KMS-11 (cell line): Measurements from ENCODE around the gene SLC6A1.

Experiments
- H2AFZ ChIP-seq: fragments of 200-600 bp; sonication (generic); 2 replicates; pipeline ENCODE4 v1.6.1; 2016; ENCODE audit warnings: antibody characterized with exemption, mixed run types, low read depth
- H3K27ac ChIP-seq: fragments of 200-600 bp; sonication (generic); 2 replicates; pipeline ENCODE4 v1.6.1; 2016; ENCODE audit warnings: mild to moderate bottlenecking, mixed run types
- H3K27me3 ChIP-seq: fragments of 200-600 bp; sonication (generic); 2 replicates; pipeline ENCODE4 v1.6.1; 2017; ENCODE audit warnings: mild to moderate bottlenecking, low read depth, mixed run types, moderate library complexity; ENCODE audit not compliant: insufficient read depth
- H3K36me3 ChIP-seq: fragments of 200-600 bp; sonication (generic); 2 replicates; pipeline ENCODE4 v1.6.1; 2017; ENCODE audit warnings: mild to moderate bottlenecking, mixed run types; ENCODE audit not compliant: insufficient read depth
- H3K4me1 ChIP-seq: fragments of 200-600 bp; sonication (generic); 2 replicates; pipeline ENCODE4 v1.6.1; 2016; ENCODE audit warnings: mild to moderate bottlenecking, low read depth, mixed run types; ENCODE audit not compliant: poor library complexity, severe bottlenecking
- H3K4me2 ChIP-seq: fragments of 200-600 bp; sonication (generic); 2 replicates; pipeline ENCODE4 v1.7.0; 2016; ENCODE audit warnings: mild to moderate bottlenecking, mixed run types
- H3K4me3 ChIP-seq: fragments of 200-600 bp; sonication (generic); IDR thresholded peaks from 2 replicates; pipeline ENCODE4 v1.6.1; 2017; ENCODE audit warnings: low read depth, low read length, mixed read lengths; ENCODE audit not compliant: insufficient read depth
- H3K79me2 ChIP-seq: fragments of 200-600 bp; sonication (generic); 2 replicates; pipeline ENCODE4 v1.6.1; 2016; ENCODE audit warnings: low read depth, mixed run types; ENCODE audit not compliant: insufficient read depth
- H3K9ac ChIP-seq: fragments of 200-600 bp; sonication (generic); 2 replicates; pipeline ENCODE4 v1.6.1; 2016; ENCODE audit warnings: mild to moderate bottlenecking, mixed run types
- H4K20me1 ChIP-seq: fragments of 200-600 bp; sonication (generic); 2 replicates; pipeline ENCODE4 v1.6.1; 2016; ENCODE audit warnings: mild to moderate bottlenecking, mixed run types; ENCODE audit not compliant: insufficient read depth
- TF ChIP-seq, protein P1 (sequence below): fragments of 200-600 bp; sonication (generic); conservative IDR thresholded peaks from 2 replicates; pipeline ENCODE4 v1.6.1; 2017; ENCODE audit warnings: low read depth, mild to moderate bottlenecking, antibody characterized with exemption, low read length, moderate library complexity, mixed read lengths

Gene SLC6A1

DNA sequence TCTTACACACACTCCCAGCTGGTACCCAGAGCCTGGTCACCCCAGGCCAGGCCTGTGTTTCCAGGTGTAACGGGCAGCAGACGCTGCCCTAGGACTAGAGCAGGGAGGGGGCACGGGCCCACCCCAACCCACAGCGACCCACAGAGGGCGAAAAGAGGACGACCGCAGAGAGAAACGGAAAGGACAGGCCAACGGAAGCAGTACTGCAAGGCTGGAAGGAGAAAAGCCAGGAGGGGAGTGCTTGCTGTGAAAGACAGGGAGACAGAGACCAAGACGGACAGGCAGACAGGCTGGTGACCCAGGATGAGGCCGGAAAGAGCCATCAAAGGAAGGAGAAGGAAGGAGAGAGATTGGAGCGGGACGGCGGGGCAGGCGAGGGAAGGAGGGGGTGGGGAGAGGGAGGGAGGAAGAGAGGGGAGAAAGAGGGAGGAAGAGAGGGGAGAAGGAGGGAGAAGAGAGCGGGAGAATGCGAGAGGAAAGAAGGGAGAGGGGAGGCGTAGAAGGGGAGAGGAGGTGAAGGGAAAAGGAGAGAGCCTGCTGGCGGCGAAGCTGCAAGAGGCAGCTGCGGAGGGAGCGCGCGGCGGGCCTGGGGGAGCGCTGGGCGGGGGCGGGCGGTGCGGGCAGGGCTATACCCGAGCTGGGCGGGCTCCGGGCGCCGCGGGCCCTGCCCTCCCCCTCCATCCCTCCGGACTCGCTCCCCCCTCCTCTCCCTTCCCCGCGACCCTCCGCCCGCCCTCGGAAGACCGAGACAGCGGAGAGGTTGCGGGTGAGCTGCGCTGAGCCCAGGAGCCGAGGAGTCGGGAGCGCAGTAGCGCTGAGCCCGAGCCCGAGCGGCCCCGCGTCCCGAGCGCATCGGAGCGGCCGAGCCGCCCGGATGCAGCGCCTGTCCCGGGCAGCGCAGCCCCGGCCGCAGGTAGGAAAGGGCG is at the start of gene SLC6A1:
Gene SLC6A1, plus strand, starts transcription at position 732 of the 926 bp plus-strand sequence. CDS start 24,464 bp downstream, outside the sequence.
- no peak within 1 kb of the TSS for H3K4me2 ChIP-seq
- no peaks in the 10 kb centered on the region for H3K27me3 ChIP-seq
- H3K27ac ChIP-seq = no peak within 1 kb of the TSS
- TF ChIP-seq, protein P1, sequence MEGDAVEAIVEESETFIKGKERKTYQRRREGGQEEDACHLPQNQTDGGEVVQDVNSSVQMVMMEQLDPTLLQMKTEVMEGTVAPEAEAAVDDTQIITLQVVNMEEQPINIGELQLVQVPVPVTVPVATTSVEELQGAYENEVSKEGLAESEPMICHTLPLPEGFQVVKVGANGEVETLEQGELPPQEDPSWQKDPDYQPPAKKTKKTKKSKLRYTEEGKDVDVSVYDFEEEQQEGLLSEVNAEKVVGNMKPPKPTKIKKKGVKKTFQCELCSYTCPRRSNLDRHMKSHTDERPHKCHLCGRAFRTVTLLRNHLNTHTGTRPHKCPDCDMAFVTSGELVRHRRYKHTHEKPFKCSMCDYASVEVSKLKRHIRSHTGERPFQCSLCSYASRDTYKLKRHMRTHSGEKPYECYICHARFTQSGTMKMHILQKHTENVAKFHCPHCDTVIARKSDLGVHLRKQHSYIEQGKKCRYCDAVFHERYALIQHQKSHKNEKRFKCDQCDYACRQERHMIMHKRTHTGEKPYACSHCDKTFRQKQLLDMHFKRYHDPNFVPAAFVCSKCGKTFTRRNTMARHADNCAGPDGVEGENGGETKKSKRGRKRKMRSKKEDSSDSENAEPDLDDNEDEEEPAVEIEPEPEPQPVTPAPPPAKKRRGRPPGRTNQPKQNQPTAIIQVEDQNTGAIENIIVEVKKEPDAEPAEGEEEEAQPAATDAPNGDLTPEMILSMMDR = no peak
- H3K4me3 ChIP-seq = no peak within 1 kb of the TSS
- H3K79me2 ChIP-seq = no peaks in the 10 kb centered on the region
- H3K36me3 ChIP-seq = no peaks in the 10 kb centered on the region
- H3K4me1 ChIP-seq = no peaks in the 10 kb centered on the region
- no peak within 1 kb of the TSS for H3K9ac ChIP-seq
- H4K20me1 ChIP-seq = no peaks in the 10 kb centered on the region
- H2AFZ ChIP-seq = no peak within 1 kb of the TSS

DNA sequence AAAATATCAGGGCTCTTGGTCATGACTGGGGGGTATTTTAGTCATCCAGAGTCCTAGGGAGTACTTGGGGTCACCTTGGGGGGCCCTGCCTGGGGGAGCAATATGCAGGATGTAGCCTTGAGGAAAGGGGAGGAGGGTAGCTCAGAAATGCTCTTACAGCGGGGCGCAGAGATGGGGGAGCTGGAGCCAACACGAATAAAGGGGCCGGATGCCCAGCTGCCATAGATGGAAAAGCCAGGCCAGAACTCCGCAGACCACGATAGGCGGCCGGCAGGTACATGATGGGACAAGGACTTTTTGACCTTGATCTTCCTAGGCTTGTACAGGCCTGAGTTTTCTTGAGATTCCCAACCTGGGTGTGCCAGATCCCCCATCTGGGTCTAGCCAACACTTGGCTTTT is 47.7 kb upstream of the SLC6A1 start:
- H3K4me3 ChIP-seq = no peak overlapping the region
- H3K27ac ChIP-seq = no peak overlapping the region
- no peak overlapping the region for H2AFZ ChIP-seq
- no peak overlapping the region for H3K4me2 ChIP-seq
- no peaks in the 10 kb centered on the region for H3K4me1 ChIP-seq
- H3K36me3 ChIP-seq = no peaks in the 10 kb centered on the region
- H3K9ac ChIP-seq = no peak overlapping the region
- TF ChIP-seq, protein P1 = no peak
- H4K20me1 ChIP-seq = no peaks in the 10 kb centered on the region
- no peaks in the 10 kb centered on the region for H3K27me3 ChIP-seq
- no peaks in the 10 kb centered on the region for H3K79me2 ChIP-seq

DNA sequence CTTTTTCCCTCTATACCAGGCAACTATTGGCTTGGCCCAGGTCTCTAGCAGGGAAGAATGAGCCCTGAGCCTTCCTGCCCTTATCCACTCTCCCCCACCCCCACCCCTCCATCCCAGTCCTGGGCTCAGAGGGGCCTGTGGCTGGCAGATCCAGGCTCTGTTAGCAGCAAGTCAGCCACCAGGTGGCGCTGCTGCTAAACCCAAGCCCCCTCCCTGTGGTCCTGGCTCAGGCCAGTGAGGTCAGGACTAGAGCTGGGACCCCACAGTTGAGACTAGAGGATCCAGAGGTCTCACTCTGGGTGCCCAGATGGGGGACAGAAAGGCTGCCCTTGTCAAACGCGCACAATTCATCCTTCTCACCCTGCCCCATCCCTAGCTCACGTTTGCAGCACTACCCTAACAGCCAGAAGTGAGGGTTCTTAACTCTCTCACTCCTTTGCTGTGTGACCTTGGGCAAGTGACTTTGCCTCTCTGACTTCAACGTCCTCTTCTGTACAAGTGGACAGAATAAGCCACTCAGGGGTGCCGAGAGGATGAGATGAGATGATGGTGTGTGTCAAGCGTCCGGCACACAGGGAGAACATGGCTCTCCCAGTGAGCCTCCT is 46.8 kb upstream of the SLC6A1 start:
- no peak overlapping the region for H3K27ac ChIP-seq
- no peaks in the 10 kb centered on the region for H3K27me3 ChIP-seq
- H3K79me2 ChIP-seq = no peaks in the 10 kb centered on the region
- TF ChIP-seq, protein P1 = peak; percentile 74
- H2AFZ ChIP-seq = no peak overlapping the region
- no peak overlapping the region for H3K4me2 ChIP-seq
- no peaks in the 10 kb centered on the region for H4K20me1 ChIP-seq
- no peak overlapping the region for H3K4me3 ChIP-seq
- no peaks in the 10 kb centered on the region for H3K36me3 ChIP-seq
- no peaks in the 10 kb centered on the region for H3K4me1 ChIP-seq
- no peak overlapping the region for H3K9ac ChIP-seq

DNA sequence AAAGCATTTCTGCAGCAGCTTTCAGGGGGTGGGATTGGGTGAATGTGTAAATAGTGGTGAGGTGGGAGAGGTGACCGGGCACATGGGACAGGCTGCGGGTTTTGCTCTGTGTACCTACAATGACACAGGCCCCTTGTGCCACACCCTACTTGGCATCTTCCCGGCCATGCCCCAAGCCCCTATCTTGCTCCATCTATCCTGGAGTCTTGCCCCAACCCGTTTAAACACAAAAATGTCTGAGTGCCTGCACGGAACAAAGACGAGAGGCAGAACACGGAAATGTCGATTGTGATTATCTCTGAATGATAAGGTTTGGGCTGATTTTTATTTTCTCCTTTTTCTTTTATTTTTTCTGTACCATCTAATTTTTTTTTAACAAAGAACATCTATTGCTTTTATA is 46.0 kb upstream of the SLC6A1 start:
- H3K4me3 ChIP-seq = no peak overlapping the region
- no peaks in the 10 kb centered on the region for H3K79me2 ChIP-seq
- no peak overlapping the region for H3K4me2 ChIP-seq
- H3K27ac ChIP-seq = no peak overlapping the region
- H3K27me3 ChIP-seq = no peaks in the 10 kb centered on the region
- no peaks in the 10 kb centered on the region for H3K36me3 ChIP-seq
- H4K20me1 ChIP-seq = no peaks in the 10 kb centered on the region
- no peak overlapping the region for H3K9ac ChIP-seq
- no peak overlapping the region for H2AFZ ChIP-seq
- TF ChIP-seq, protein P1 = no peak
- H3K4me1 ChIP-seq = no peaks in the 10 kb centered on the region
